ENCODE measurements around the gene GM2A. TPM values are rescaled to one million over a fixed set of nuclear protein-coding genes. Genes with fewer than 3 reads are reported as not detected.
A peak's percentile ranks its signal among the peaks of the same experiment; 100 is the strongest.

The GM2A gene
- total and polyA plus RNA-seq, 8 donors = 28.3 to 70.0 (median 37.0) TPM

DNA sequence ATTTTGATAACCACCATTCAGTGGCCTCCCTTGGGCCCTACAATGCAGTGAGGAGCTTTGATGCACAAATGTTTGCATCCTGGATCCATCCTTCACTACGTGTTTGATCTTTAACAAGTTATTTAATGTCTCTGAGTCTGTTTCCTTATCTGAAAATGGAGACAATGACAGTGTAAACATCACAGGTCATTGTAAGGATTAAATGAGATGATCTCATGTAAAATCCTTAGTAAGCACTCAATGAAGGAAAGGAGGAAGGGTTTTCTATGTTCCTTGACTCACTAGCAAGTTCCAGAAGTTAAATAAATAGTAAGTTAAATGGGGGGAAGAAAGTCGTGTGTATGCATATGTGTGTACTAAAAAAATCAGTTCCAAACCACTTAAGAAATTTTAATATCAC lies 60.4 kb downstream of the GM2A start:
- Histone ChIP-seq H3K27me3 (no peaks in the 10 kb centered on the region), H3K4me1 (no peaks in the 10 kb centered on the region), H3K4me3 (no peak overlapping the region), H3K9me3 (no peaks in the 10 kb centered on the region), H3K27ac (no peak overlapping the region), H3K36me3 (no peaks in the 10 kb centered on the region)
- intact Hi-C loops (cut with DNase I) = no loop called here
- DNase-seq = no peak
- no peak for ATAC-seq
- TF ChIP-seq, protein P1, sequence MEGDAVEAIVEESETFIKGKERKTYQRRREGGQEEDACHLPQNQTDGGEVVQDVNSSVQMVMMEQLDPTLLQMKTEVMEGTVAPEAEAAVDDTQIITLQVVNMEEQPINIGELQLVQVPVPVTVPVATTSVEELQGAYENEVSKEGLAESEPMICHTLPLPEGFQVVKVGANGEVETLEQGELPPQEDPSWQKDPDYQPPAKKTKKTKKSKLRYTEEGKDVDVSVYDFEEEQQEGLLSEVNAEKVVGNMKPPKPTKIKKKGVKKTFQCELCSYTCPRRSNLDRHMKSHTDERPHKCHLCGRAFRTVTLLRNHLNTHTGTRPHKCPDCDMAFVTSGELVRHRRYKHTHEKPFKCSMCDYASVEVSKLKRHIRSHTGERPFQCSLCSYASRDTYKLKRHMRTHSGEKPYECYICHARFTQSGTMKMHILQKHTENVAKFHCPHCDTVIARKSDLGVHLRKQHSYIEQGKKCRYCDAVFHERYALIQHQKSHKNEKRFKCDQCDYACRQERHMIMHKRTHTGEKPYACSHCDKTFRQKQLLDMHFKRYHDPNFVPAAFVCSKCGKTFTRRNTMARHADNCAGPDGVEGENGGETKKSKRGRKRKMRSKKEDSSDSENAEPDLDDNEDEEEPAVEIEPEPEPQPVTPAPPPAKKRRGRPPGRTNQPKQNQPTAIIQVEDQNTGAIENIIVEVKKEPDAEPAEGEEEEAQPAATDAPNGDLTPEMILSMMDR (IDR thresholded peaks at IDR 0.05) = no peak

DNA sequence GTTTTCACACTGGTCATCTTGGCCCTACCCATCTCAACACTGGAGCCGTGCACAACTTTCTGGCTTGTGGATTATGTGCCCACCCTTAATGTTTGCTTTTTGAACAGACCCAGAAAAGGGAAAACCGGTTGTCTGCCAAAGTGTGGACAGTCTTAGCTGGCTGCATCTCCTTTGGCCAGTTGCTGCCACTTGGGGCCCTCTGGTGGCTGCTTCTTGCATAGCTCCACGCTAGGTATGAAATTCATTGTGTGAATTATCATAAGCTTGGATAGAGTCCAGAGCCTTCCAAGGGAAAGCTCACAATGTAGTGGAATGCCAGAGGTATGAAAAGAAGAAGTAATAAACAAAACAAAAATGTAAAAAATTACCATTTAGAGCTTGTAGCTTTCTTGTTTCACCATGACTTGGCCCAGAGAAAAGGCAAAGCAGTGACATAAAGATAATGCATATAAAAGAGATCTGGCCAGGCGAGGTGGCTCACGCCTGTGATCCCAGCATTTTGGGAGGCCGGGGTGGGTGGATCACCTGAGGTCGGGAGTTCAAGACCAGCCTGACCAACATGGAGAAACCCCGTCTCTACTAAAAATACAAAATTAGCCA lies 63.1 kb downstream of the GM2A start:
- H3K4me1 ChIP-seq = no peaks in the 10 kb centered on the region
- ATAC-seq = peak; percentile 96
- DNase-seq = peak; percentile 48 to 86 (median 72)
- H3K27me3 ChIP-seq = no peaks in the 10 kb centered on the region
- H3K9me3 ChIP-seq = no peaks in the 10 kb centered on the region
- intact Hi-C loops (cut with DNase I) = no loop called here
- H3K4me3 ChIP-seq = no peak overlapping the region
- TF ChIP-seq, protein P1 (IDR thresholded peaks at IDR 0.05) = peak; percentile 78 to 95
- no peaks in the 10 kb centered on the region for H3K36me3 ChIP-seq
- H3K27ac ChIP-seq = no peak overlapping the region

DNA sequence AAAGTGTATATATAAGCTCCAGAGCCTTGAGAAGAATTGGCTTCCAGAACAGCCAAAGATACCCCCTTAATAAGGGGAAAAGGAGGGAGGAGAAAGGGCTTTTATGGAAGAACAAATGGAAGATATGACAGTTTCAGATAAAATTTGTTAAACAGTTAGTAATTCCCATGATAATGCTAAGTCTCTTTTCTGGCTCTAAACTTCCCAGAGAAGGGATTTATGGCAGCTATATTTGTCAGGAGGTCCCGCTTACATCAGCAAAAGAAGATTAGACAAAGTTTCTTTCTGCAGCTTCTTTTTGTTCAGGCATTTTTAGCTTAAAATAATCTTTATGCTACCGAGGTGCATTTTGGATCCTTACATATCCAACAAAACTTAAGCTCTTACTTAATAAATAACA lies 64.9 kb downstream of the GM2A start:
- DNase-seq (no peak), ATAC-seq (no peak)
- Histone ChIP-seq H3K4me1 (no peaks in the 10 kb centered on the region), H3K27ac (no peak overlapping the region), H3K27me3 (no peaks in the 10 kb centered on the region), H3K36me3 (no peaks in the 10 kb centered on the region), H3K9me3 (no peaks in the 10 kb centered on the region), H3K4me3 (no peak overlapping the region)
- intact Hi-C loops (cut with DNase I) = no loop called here
- TF ChIP-seq, protein P1 (IDR thresholded peaks at IDR 0.05) = no peak

DNA sequence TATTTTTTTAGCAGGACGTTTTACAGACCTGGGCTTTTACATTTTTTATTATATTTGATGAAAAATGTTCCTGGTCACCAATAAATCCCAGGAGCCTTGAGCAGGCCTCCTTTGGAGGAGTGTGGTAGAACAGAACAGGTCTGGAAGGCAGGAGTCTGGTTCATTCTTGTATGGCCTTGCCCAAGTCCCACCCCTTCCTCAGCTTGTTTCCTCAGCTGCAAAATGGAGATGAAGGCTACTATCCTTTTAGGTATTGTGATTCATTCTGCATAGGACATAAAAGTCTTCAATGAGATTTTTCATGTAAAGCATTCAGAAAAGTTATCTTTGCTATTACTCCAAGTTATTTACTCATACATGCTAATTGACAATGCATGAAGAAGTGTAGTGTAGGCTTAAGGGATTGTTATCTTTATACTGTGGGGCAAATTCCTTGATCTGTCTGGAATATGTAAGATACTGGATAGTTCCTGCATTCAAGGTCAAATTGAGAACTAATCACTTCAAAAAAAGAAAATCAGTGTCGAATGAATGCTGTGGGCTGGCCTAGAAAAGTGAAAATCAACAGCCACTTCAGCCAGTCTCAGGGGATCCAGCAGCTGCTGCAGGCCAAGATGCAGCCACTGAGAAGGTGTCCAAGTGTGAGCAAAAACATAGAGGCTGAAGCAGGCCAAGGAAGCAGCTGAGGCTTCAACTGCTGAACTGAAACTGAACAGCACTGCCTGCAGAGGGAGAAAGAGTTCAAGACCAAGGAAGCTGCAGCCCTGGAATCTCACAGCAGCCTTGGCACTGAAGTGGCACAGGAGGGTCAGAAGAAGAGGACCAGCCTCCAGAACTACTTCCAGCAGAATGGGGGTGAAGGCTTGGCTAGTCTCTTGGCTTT lies 66.1 kb downstream of the GM2A start:
- no peak overlapping the region for H3K4me3 ChIP-seq
- no peaks in the 10 kb centered on the region for H3K9me3 ChIP-seq
- ATAC-seq (peak; percentile 38), DNase-seq (peak in 1 of 4 donors; percentile 35)
- no peaks in the 10 kb centered on the region for H3K4me1 ChIP-seq
- TF ChIP-seq, protein P1 (IDR thresholded peaks at IDR 0.05) = no peak
- no peaks in the 10 kb centered on the region for H3K27me3 ChIP-seq
- no peak overlapping the region for H3K27ac ChIP-seq
- intact Hi-C loops (cut with DNase I) = no loop called here
- no peaks in the 10 kb centered on the region for H3K36me3 ChIP-seq

Other genes starting within 250 kb of the GM2A start
- gene GPX3, start 232.6 kb upstream of the GM2A start, total RNA-seq = 100 to 1,000 TPM; 391 to 424 TPM
- 100 to 1,000 TPM in 1 of 6 donors, 10 to 100 TPM in 5; 49.0 to 149 (median 56.7) TPM for gene GPX3, start 232.6 kb upstream of the GM2A start, polyA plus RNA-seq (ENCODE audit: insufficient read length in 6 of 6)
- 100 to 1,000 TPM; 111 to 133 TPM for gene TNIP1, start 172.2 kb upstream of the GM2A start, total RNA-seq
- 10 to 100 TPM; 82.3 to 94.4 (median 83.6) TPM for gene TNIP1, start 172.2 kb upstream of the GM2A start, polyA plus RNA-seq (ENCODE audit: insufficient read length in 6 of 6)
- gene ANXA6, start 95.4 kb upstream of the GM2A start, total RNA-seq = 100 to 1,000 TPM; 188 to 198 TPM
- 100 to 1,000 TPM; 262 to 303 (median 300) TPM for gene ANXA6, start 95.4 kb upstream of the GM2A start, polyA plus RNA-seq (ENCODE audit: insufficient read length in 6 of 6)
- 10 to 100 TPM; 34.6 to 66.4 TPM for gene CCDC69, start 29.1 kb upstream of the GM2A start, total RNA-seq
- gene CCDC69, start 29.1 kb upstream of the GM2A start, polyA plus RNA-seq (ENCODE audit: insufficient read length in 6 of 6) = 10 to 100 TPM in 2 of 6 donors, 1 to 10 TPM in 4; 6.8 to 10.7 (median 8.7) TPM
- gene SLC36A3, start 50.6 kb downstream of the GM2A start, total RNA-seq = not detected
- gene SLC36A3, start 50.6 kb downstream of the GM2A start, polyA plus RNA-seq (ENCODE audit: insufficient read length in 6 of 6) = not detected
- not detected for gene SLC36A2, start 94.4 kb downstream of the GM2A start, total RNA-seq
- under 1 TPM in 5 of 6 donors, not detected in 1; 0.08 to 0.18 (median 0.11) TPM for gene SLC36A2, start 94.4 kb downstream of the GM2A start, polyA plus RNA-seq (ENCODE audit: insufficient read length in 6 of 6)
- 10 to 100 TPM; 17.4 to 34.5 TPM for gene SLC36A1, start 194.4 kb downstream of the GM2A start, total RNA-seq
- 1 to 10 TPM; 4.0 to 6.2 (median 5.0) TPM for gene SLC36A1, start 194.4 kb downstream of the GM2A start, polyA plus RNA-seq (ENCODE audit: insufficient read length in 6 of 6)